SK-N-MC (cell line): ENCODE data around the gene RILP.

Experiments
- EZH2 ChIP-seq: fragments of 200-600 bp; sonication (generic); IDR thresholded peaks from one replicate; pipeline ENCODE4 v1.6.1; 2017; ENCODE audit warnings: antibody characterized with exemption
- FOXP2 ChIP-seq: optimal IDR thresholded peaks from 2 replicates; pipeline ENCODE3; 2011; ENCODE audit warnings: mild to moderate bottlenecking, moderate library complexity; ENCODE audit not compliant: insufficient read depth; ENCODE audit errors: extremely low read length, control extremely low read depth
- POLR2AphosphoS5 ChIP-seq: IDR thresholded peaks from 2 replicates; pipeline ENCODE4 v1.6.1; 2012; ENCODE audit warnings: mild to moderate bottlenecking, low read depth, low read length, borderline replicate concordance

- TF ChIP-seq EZH2, result no peak
- TF ChIP-seq POLR2AphosphoS5, result no peak
- TF ChIP-seq FOXP2, result no peak
Measured at GRCh38 chr17:1640329-1641064, 9.2 kb downstream of the RILP start.
